Measurements from ENCODE around the gene TSPYL4. TPM values are rescaled to one million over a fixed set of nuclear protein-coding genes. Genes with fewer than 3 reads are reported as not detected.

TSPYL4 gene
- total and polyA plus RNA-seq, 2 donors from 2014 or later = 15.2 to 25.8 TPM

DNA sequence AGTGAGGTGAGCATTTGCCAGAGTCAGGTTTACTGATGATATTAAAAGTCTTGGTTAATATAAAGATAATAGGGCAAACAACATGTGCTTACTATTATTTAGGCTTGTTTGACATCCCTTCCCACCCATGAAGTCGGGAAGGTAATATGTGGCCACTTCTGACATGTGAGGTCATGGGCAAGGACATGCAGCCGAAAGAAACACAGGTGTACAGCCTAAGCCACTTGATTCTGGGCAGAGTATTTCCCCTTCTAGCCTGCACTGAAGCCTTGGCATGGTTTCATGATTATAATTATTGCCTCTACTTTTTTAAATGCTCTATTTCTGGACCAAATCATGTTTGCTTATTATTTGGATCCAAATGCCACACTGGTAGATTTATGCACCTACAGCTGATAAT, 52.3 kb downstream of the TSPYL4 start:
- Histone ChIP-seq H3K4me1 (ENCODE audit: control insufficient read depth in 2 of 3, insufficient read depth in 2 of 3, low read depth in 1 of 3, low read length in 3 of 3) (no peaks in the 10 kb centered on the region), H3K9ac (ENCODE audit: low read length in 3 of 3) (no peak overlapping the region), H3K4me3 (ENCODE audit: low read length in 3 of 3) (no peak overlapping the region), H3K27me3 (ENCODE audit: control insufficient read depth, insufficient read depth, low read length) (no peaks in the 10 kb centered on the region), H3K36me3 (ENCODE audit: control insufficient read depth in 2 of 3, insufficient read depth in 3 of 3, low read length in 3 of 3) (no peaks in the 10 kb centered on the region), H3K27ac (ENCODE audit: low read depth in 2 of 2, low read length in 2 of 2) (no peak overlapping the region), H3K9me3 (ENCODE audit: control insufficient read depth in 2 of 3, insufficient read depth in 1 of 3, low read length in 3 of 3) (no peaks in the 10 kb centered on the region)
- DNase-seq (no peak), FAIRE-seq (no peak)
- TF ChIP-seq, protein P1, sequence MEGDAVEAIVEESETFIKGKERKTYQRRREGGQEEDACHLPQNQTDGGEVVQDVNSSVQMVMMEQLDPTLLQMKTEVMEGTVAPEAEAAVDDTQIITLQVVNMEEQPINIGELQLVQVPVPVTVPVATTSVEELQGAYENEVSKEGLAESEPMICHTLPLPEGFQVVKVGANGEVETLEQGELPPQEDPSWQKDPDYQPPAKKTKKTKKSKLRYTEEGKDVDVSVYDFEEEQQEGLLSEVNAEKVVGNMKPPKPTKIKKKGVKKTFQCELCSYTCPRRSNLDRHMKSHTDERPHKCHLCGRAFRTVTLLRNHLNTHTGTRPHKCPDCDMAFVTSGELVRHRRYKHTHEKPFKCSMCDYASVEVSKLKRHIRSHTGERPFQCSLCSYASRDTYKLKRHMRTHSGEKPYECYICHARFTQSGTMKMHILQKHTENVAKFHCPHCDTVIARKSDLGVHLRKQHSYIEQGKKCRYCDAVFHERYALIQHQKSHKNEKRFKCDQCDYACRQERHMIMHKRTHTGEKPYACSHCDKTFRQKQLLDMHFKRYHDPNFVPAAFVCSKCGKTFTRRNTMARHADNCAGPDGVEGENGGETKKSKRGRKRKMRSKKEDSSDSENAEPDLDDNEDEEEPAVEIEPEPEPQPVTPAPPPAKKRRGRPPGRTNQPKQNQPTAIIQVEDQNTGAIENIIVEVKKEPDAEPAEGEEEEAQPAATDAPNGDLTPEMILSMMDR (IDR thresholded peaks at IDR 0.05; ENCODE audit: borderline replicate concordance, extremely low read depth, insufficient read depth) = no peak
- intact Hi-C loops (cut with DNase I) = no loop called here

DNA sequence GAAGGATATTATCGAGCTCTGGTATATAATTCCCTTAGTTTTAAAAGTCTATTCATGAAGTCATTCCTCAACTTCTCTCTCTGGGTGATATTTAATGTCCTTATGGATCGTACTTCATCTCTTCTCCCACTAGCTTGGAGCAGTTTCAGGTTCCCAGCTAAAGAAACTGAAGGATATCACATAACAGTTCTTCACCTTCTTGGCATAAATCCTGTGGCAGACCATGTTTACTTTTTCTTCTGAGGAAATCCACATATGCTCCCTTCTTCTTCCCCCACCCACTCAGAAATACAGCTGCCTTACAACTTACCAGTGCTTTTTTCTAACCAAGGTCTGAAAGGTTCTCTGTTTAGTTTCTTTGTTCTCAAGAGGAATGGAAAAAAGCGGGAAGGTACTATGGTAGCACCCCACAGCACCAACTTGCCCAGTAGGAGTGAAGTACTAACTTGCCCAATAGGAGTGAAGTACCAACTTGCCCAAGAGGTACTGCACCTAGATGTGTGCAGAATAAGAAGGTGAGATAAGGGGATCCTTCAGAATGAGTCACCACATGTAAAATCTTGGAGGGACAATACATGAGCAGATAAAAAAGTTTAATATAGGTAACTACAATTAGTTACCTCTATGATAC, 53.1 kb downstream of the TSPYL4 start:
- FAIRE-seq (no peak), DNase-seq (peak in 2 of 5 donors; percentile 59 to 72)
- Histone ChIP-seq H3K27me3 (ENCODE audit: control insufficient read depth, insufficient read depth, low read length) (no peaks in the 10 kb centered on the region), H3K27ac (ENCODE audit: low read depth in 2 of 2, low read length in 2 of 2) (no peak overlapping the region), H3K9me3 (ENCODE audit: control insufficient read depth in 2 of 3, insufficient read depth in 1 of 3, low read length in 3 of 3) (no peaks in the 10 kb centered on the region), H3K9ac (ENCODE audit: low read length in 3 of 3) (no peak overlapping the region), H3K4me3 (ENCODE audit: low read length in 3 of 3) (no peak overlapping the region), H3K36me3 (ENCODE audit: control insufficient read depth in 2 of 3, insufficient read depth in 3 of 3, low read length in 3 of 3) (no peaks in the 10 kb centered on the region), H3K4me1 (ENCODE audit: control insufficient read depth in 2 of 3, insufficient read depth in 2 of 3, low read depth in 1 of 3, low read length in 3 of 3) (no peaks in the 10 kb centered on the region)
- intact Hi-C loops (cut with DNase I) = no loop called here
- TF ChIP-seq, protein P1 (IDR thresholded peaks at IDR 0.05; ENCODE audit: borderline replicate concordance, extremely low read depth, insufficient read depth) = no peak

Other genes with a start within 250 kb of the TSPYL4 start
- 25.0 TPM for gene FRK, start 193.2 kb downstream of the TSPYL4 start, total RNA-seq
- 5.9 TPM for gene FRK, start 193.2 kb downstream of the TSPYL4 start, polyA plus RNA-seq (ENCODE audit: insufficient read depth, low read depth, low replicate concordance)
- 41.7 TPM for gene NT5DC1, start 153.2 kb downstream of the TSPYL4 start, total RNA-seq
- 34.8 TPM for gene NT5DC1, start 153.2 kb downstream of the TSPYL4 start, polyA plus RNA-seq (ENCODE audit: insufficient read depth, low read depth, low replicate concordance)
- gene COL10A1, start 127.9 kb downstream of the TSPYL4 start, total RNA-seq = 0.50 TPM
- gene COL10A1, start 127.9 kb downstream of the TSPYL4 start, polyA plus RNA-seq (ENCODE audit: insufficient read depth, low read depth, low replicate concordance) = not detected
- gene TSPYL1, start 25.9 kb upstream of the TSPYL4 start, total RNA-seq = 112 TPM
- gene TSPYL1, start 25.9 kb upstream of the TSPYL4 start, polyA plus RNA-seq (ENCODE audit: insufficient read depth, low read depth, low replicate concordance) = 68.7 TPM
- gene DSE, start 116.9 kb upstream of the TSPYL4 start, total RNA-seq = 47.7 TPM
- 6.9 TPM for gene DSE, start 116.9 kb upstream of the TSPYL4 start, polyA plus RNA-seq (ENCODE audit: insufficient read depth, low read depth, low replicate concordance)
- 8.2 TPM for gene CALHM6, start 207.3 kb upstream of the TSPYL4 start, total RNA-seq
- gene CALHM6, start 207.3 kb upstream of the TSPYL4 start, polyA plus RNA-seq (ENCODE audit: insufficient read depth, low read depth, low replicate concordance) = 2.4 TPM